ENCODE results near the gene IL17REL. TPM values are rescaled to one million over a fixed set of nuclear protein-coding genes. Genes with fewer than 3 reads are reported as not detected.

IL17REL gene
- total and polyA plus RNA-seq, 10 of the 15 experiments (the other 5 are each of a cell fraction or from before 2014, with no cell fraction given), result 0.03 TPM; not detected in 9

DNA sequence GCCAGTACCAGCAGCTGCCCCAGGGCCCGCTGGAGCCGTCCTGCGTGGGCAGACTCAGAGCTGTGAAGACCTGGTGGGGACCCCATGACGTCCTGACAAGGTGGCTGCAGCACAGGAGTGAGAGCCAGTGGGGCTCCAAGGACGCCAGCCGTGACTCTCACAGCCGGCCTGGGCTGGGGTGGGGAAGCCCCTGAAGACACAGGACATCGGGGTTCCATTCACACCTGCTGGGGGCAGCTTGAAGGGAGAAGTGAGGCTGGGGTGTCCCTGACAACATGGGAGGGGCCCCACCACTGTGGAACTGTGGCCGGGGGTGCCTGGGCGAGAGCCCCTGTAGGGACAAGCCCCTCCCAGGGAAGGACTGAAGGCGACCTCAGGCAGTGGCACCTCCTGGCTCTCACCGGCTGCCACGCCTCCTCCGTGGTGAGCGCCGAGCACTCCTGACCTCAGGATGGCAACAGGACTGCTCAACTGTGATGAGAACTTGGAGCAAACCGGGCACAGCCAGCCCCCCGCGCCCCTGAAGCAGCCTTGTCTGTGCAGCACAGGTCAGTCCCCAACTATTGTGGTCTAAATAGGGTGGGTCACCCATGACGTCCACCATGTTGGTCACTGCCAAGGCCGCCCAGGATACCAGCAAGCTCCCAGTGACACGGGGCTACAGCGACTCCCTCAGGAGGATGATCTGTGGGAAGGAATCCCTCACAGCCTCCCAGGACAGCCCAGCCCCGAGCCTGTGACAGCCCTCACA, 22.7 kb upstream of the IL17REL start:
- in situ Hi-C loops (cut with MboI) (loop anchor here (25.0 kb wide), 1 partner anchor 698 kb away; no protein-coding TSS in a partner anchor), intact Hi-C loops (cut with micrococcal nuclease; ENCODE audit: unreplicated experiment) (no loop called here)
- WGBS (ENCODE audit: insufficient coverage, insufficient replicate concordance, low lambda C conversion rate, missing lambda C conversion rate), result 27% methylated on average over 24 of the region's 24 CpGs
- peaks cover 6% of the 10 kb centered on the region; the same call in 1 of the 2 replicates for H3K4me1 ChIP-seq (ENCODE audit: control insufficient read depth, insufficient read depth, low read length)
- no peaks in the 10 kb centered on the region for H3K79me2 ChIP-seq (ENCODE audit: control insufficient read depth, insufficient read depth, low read length)
- BruUV-seq (replicated peaks), result no TSS peak
- no peak overlapping the region for H3K27ac ChIP-seq (ENCODE audit: control insufficient read depth, insufficient read depth)
- H3K36me3 ChIP-seq (ENCODE audit: control insufficient read depth in 2 of 2, insufficient read depth in 2 of 2, low read length in 1 of 2), result no peaks in the 10 kb centered on the region
- H3K27me3 ChIP-seq (replicated peaks in 1 of 2; ENCODE audit: control insufficient read depth in 2 of 2, insufficient read depth in 2 of 2, low read length in 1 of 2), result peaks cover 0 to 4% of the 10 kb centered on the region in 2 experiments; a peak in 1 of 4 replicates
- SMC1A ChIA-PET (ENCODE audit: uncharacterized antibody, unreplicated experiment), result interaction anchor here (1.4 kb wide), 1 partner anchor 105 kb away, joined by 5 read pairs; no protein-coding TSS in a partner anchor
- RAD21 ChIA-PET (ENCODE audit: unreplicated experiment), result interaction anchor here (1.2 kb wide), 1 partner anchor 41 kb away, joined by 3 read pairs; no protein-coding TSS in a partner anchor
- H3K4me3 ChIP-seq, result no peak overlapping the region
- ATAC-seq (peak; percentile 16; the same call in 2 of the 3 replicates), DNase-seq (ENCODE audit: low read depth, low spot score) (no peak), FAIRE-seq (no peak)
- H4K20me1 ChIP-seq (ENCODE audit: control insufficient read depth, insufficient read depth), result no peaks in the 10 kb centered on the region
- no peak for TF ChIP-seq GATAD2B (conservative IDR thresholded peaks at IDR 0.05; ENCODE audit: low read depth)
- TF ChIP-seq TARDBP (IDR thresholded peaks at IDR 0.05; ENCODE audit: borderline replicate concordance), result no peak
- TF ChIP-seq, protein P1, sequence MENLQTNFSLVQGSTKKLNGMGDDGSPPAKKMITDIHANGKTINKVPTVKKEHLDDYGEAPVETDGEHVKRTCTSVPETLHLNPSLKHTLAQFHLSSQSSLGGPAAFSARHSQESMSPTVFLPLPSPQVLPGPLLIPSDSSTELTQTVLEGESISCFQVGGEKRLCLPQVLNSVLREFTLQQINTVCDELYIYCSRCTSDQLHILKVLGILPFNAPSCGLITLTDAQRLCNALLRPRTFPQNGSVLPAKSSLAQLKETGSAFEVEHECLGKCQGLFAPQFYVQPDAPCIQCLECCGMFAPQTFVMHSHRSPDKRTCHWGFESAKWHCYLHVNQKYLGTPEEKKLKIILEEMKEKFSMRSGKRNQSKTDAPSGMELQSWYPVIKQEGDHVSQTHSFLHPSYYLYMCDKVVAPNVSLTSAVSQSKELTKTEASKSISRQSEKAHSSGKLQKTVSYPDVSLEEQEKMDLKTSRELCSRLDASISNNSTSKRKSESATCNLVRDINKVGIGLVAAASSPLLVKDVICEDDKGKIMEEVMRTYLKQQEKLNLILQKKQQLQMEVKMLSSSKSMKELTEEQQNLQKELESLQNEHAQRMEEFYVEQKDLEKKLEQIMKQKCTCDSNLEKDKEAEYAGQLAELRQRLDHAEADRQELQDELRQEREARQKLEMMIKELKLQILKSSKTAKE (IDR thresholded peaks at IDR 0.05; ENCODE audit: low read depth, poor library complexity, severe bottlenecking), result no peak
- TF ChIP-seq, protein P2, sequence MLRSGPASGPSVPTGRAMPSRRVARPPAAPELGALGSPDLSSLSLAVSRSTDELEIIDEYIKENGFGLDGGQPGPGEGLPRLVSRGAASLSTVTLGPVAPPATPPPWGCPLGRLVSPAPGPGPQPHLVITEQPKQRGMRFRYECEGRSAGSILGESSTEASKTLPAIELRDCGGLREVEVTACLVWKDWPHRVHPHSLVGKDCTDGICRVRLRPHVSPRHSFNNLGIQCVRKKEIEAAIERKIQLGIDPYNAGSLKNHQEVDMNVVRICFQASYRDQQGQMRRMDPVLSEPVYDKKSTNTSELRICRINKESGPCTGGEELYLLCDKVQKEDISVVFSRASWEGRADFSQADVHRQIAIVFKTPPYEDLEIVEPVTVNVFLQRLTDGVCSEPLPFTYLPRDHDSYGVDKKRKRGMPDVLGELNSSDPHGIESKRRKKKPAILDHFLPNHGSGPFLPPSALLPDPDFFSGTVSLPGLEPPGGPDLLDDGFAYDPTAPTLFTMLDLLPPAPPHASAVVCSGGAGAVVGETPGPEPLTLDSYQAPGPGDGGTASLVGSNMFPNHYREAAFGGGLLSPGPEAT (IDR thresholded peaks at IDR 0.05; ENCODE audit: low read depth), result no peak
- no peak for TF ChIP-seq RUNX3 (IDR thresholded peaks at IDR 0.05; ENCODE audit: low read length)
- TF ChIP-seq NBN (IDR thresholded peaks at IDR 0.05), result no peak
- no peak for TF ChIP-seq KAT2A (conservative IDR thresholded peaks at IDR 0.05; ENCODE audit: control insufficient read depth, low read depth, low read length)
- no peak for TF ChIP-seq IKZF1 (conservative IDR thresholded peaks at IDR 0.05)
- TF ChIP-seq SUZ12 (IDR thresholded peaks at IDR 0.05; ENCODE audit: unreplicated experiment), result no peak
- TF ChIP-seq, protein P3, sequence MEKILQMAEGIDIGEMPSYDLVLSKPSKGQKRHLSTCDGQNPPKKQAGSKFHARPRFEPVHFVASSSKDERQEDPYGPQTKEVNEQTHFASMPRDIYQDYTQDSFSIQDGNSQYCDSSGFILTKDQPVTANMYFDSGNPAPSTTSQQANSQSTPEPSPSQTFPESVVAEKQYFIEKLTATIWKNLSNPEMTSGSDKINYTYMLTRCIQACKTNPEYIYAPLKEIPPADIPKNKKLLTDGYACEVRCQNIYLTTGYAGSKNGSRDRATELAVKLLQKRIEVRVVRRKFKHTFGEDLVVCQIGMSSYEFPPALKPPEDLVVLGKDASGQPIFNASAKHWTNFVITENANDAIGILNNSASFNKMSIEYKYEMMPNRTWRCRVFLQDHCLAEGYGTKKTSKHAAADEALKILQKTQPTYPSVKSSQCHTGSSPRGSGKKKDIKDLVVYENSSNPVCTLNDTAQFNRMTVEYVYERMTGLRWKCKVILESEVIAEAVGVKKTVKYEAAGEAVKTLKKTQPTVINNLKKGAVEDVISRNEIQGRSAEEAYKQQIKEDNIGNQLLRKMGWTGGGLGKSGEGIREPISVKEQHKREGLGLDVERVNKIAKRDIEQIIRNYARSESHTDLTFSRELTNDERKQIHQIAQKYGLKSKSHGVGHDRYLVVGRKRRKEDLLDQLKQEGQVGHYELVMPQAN (conservative IDR thresholded peaks at IDR 0.05), result no peak
- no peak for TF ChIP-seq SMAD1 (IDR thresholded peaks at IDR 0.05; ENCODE audit: low read depth, partially characterized antibody)
- no peak for TF ChIP-seq POLR2AphosphoS5 (IDR thresholded peaks at IDR 0.05; ENCODE audit: low read length)
- TF ChIP-seq TBL1XR1 (IDR thresholded peaks at IDR 0.05; ENCODE audit: low read depth, low read length), result no peak
- no peak for TF ChIP-seq TCF12 (IDR thresholded peaks at IDR 0.05; ENCODE audit: low read depth, low read length)
- TF ChIP-seq MEF2A (IDR thresholded peaks at IDR 0.05; ENCODE audit: insufficient read depth, low read depth, low read length), result no peak
- no peak for TF ChIP-seq TCF7 (IDR thresholded peaks at IDR 0.05; ENCODE audit: borderline replicate concordance)
- TF ChIP-seq, protein P4, sequence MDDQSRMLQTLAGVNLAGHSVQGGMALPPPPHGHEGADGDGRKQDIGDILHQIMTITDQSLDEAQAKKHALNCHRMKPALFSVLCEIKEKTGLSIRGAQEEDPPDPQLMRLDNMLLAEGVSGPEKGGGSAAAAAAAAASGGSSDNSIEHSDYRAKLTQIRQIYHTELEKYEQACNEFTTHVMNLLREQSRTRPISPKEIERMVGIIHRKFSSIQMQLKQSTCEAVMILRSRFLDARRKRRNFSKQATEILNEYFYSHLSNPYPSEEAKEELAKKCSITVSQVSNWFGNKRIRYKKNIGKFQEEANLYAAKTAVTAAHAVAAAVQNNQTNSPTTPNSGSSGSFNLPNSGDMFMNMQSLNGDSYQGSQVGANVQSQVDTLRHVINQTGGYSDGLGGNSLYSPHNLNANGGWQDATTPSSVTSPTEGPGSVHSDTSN (IDR thresholded peaks at IDR 0.05; ENCODE audit: insufficient replicate concordance, low read depth, low read length), result no peak
- H3K9me3 ChIP-seq (replicated peaks; ENCODE audit: control insufficient read depth, insufficient read depth, low read length), result no peaks in the 10 kb centered on the region; the same call in 2 of the 3 replicates
- H3K9ac ChIP-seq (ENCODE audit: control insufficient read depth, insufficient read depth, low read length), result no peak overlapping the region
- POLR2A ChIA-PET, result no interaction called here
- H3K4me2 ChIP-seq (ENCODE audit: control insufficient read depth, insufficient read depth), result no peak overlapping the region
- CTCF ChIA-PET, result interaction anchor here (1.4 kb wide), 1 partner anchor 104 kb away, joined by 3 read pairs; no protein-coding TSS in a partner anchor
- no peak overlapping the region for H2AFZ ChIP-seq (ENCODE audit: control insufficient read depth, low read depth, low read length)
